SK-N-SH (cell line): Measurements from ENCODE around the gene PPM1L. TPM values are rescaled to one million over a fixed set of nuclear protein-coding genes. Genes with fewer than 3 reads are reported as not detected.

Experiments
- CTCF ChIA-PET: fragments of 300-600, 350-600 bp; formaldehyde crosslinking; extraction: SDS; loops from one replicate; lab custom pipeline; 2021; lab: Yijun Ruan, JAX
- POLR2A ChIA-PET: fragments of 350-600 bp; sonication (Branson Sonifier 250); formaldehyde crosslinking; extraction: SDS; loops from one replicate; lab custom pipeline; 2020; ENCODE audit warnings: antibody characterized with exemption, inconsistent platforms; lab: Yijun Ruan, JAX
- DNase-seq: peaks from one replicate; pipeline ENCODE4 v3.0.0; 2012
- H2AFZ ChIP-seq: fragments of 200-600 bp; sonication (generic); 2 replicates; pipeline ENCODE4 v1.8.1; 2016; ENCODE audit warnings: antibody characterized with exemption, mild to moderate bottlenecking, low read depth
- H3F3A ChIP-seq: fragments of 200-600 bp; sonication (generic); replicated peaks from 2 replicates; pipeline ENCODE3; 2016; ENCODE audit warnings: antibody characterized with exemption, mild to moderate bottlenecking; ENCODE audit not compliant: insufficient read depth
- H3K27ac ChIP-seq, 2 experiments: fragments of 200-500 bp in 1 of 2; fragments of 200-600 bp in 1 of 2; sonication (Bioruptor generic) in 1 of 2; sonication (generic), shearing (Covaris generic) in 1 of 2; 2 replicates each; pipeline versions ENCODE4 v1.5.1 to v1.6.1; 2014 to 2016; ENCODE audit warnings: low read depth in 2 of 2, inconsistent platforms in 1 of 2, low read length in 1 of 2, mild to moderate bottlenecking in 1 of 2, mixed read lengths in 1 of 2
- H3K27me3 ChIP-seq: fragments of 200-600 bp; sonication (generic), shearing (Covaris generic); 2 replicates; pipeline ENCODE4 v1.6.1; 2016; ENCODE audit warnings: mixed run types; ENCODE audit not compliant: insufficient read depth
- H3K36me3 ChIP-seq, 2 experiments: fragments of 200-500 bp in 1 of 2; fragments of 200-600 bp in 1 of 2; sonication (Bioruptor generic) in 1 of 2; sonication (generic) in 1 of 2; replicated peaks in 1 of 2; 2 replicates each; pipeline versions ENCODE3 to v1.5.1; 2014 to 2016; ENCODE audit warnings: low read length in 1 of 2, mild to moderate bottlenecking in 1 of 2; ENCODE audit not compliant: insufficient read depth in 2 of 2, control insufficient read depth in 1 of 2
- H3K4me1 ChIP-seq, 2 experiments: fragments of 200-500 bp in 1 of 2; fragments of 200-600 bp in 1 of 2; sonication (Bioruptor generic) in 1 of 2; sonication (generic), shearing (Covaris generic) in 1 of 2; 2 replicates each; pipeline versions ENCODE4 v1.5.1 to v1.6.1; 2014 to 2016; ENCODE audit warnings: low read depth in 1 of 2, low read length in 1 of 2, mixed run types in 1 of 2; ENCODE audit not compliant: insufficient read depth in 2 of 2, control insufficient read depth in 1 of 2
- H3K4me2 ChIP-seq: fragments of 200-600 bp; sonication (generic), shearing (Covaris generic); 2 replicates; pipeline ENCODE4 v1.6.1; 2017; ENCODE audit warnings: mixed run types
- H3K4me3 ChIP-seq, 2 experiments: fragments of 200-500 bp in 1 of 2; fragments of 200-600 bp in 1 of 2; sonication (Bioruptor generic) in 1 of 2; sonication (generic), shearing (Covaris generic) in 1 of 2; 2 replicates each; pipeline versions ENCODE4 v1.5.1 to v1.8.1; 2014 to 2016; ENCODE audit warnings: low read depth in 2 of 2, inconsistent platforms in 1 of 2, low read length in 1 of 2, mild to moderate bottlenecking in 1 of 2, mixed read lengths in 1 of 2, moderate library complexity in 1 of 2
- H3K79me2 ChIP-seq: fragments of 200-600 bp; sonication (generic); 2 replicates; pipeline ENCODE4 v1.8.1; 2017; ENCODE audit warnings: mild to moderate bottlenecking; ENCODE audit not compliant: insufficient read depth
- H3K9ac ChIP-seq: fragments of 200-600 bp; sonication (generic); 2 replicates; pipeline ENCODE4 v1.6.1; 2017; ENCODE audit warnings: mixed run types
- H3K9me2 ChIP-seq: fragments of 200-600 bp; sonication (generic); 2 replicates; pipeline ENCODE4 v1.6.1; 2017; ENCODE audit warnings: mixed run types
- H3K9me3 ChIP-seq: fragments of 200-600 bp; sonication (generic); 2 replicates; pipeline ENCODE4 v1.6.1; 2017; ENCODE audit warnings: mixed run types, mild to moderate bottlenecking, moderate library complexity
- H4K20me1 ChIP-seq: fragments of 200-600 bp; sonication (generic); 2 replicates; pipeline ENCODE4 v1.6.1; 2017; ENCODE audit warnings: mild to moderate bottlenecking, mixed run types; ENCODE audit not compliant: insufficient read depth
- CTCF ChIP-seq: fragments of 200-600 bp; sonication (generic); IDR thresholded peaks from 2 replicates; pipeline ENCODE4 v1.6.1; 2017; ENCODE audit warnings: antibody characterized with exemption, mild to moderate bottlenecking, moderate library complexity
- ELF1 ChIP-seq: IDR thresholded peaks from 2 replicates; pipeline ENCODE4 v1.4.0; 2012
- EZH2phosphoT487 ChIP-seq: fragments of 200-600 bp; sonication (generic); IDR thresholded peaks from 2 replicates; pipeline ENCODE4 v1.6.1; 2017; ENCODE audit warnings: low read depth, mixed run types, mild to moderate bottlenecking, antibody characterized with exemption, moderate library complexity, borderline replicate concordance
- FOSL2 ChIP-seq: IDR thresholded peaks from 2 replicates; pipeline ENCODE4 v1.4.0; 2012; ENCODE audit warnings: low read depth, mild to moderate bottlenecking, moderate library complexity, borderline replicate concordance
- JUND ChIP-seq: IDR thresholded peaks from 2 replicates; pipeline ENCODE4 v1.4.0; 2012
- MXI1 ChIP-seq: IDR thresholded peaks from 2 replicates; pipeline ENCODE4 v1.6.1; 2012; ENCODE audit warnings: mild to moderate bottlenecking, low read depth, low read length, improper control_type of control experiment
- NFIC ChIP-seq: IDR thresholded peaks from 2 replicates; pipeline ENCODE4 v1.4.0; 2012; ENCODE audit warnings: borderline replicate concordance
- NRF1 ChIP-seq: IDR thresholded peaks from 2 replicates; pipeline ENCODE4 v1.6.1; 2012; ENCODE audit warnings: low read depth, mild to moderate bottlenecking, low read length
- POLR2AphosphoS5 ChIP-seq: IDR thresholded peaks from 2 replicates; pipeline ENCODE4 v1.6.1; 2012; ENCODE audit warnings: low read depth, low read length
- RAD21 ChIP-seq: IDR thresholded peaks from 2 replicates; pipeline ENCODE4 v1.6.1; 2012; ENCODE audit warnings: mild to moderate bottlenecking, low read length
- RFX5 ChIP-seq: IDR thresholded peaks from 2 replicates; pipeline ENCODE4 v1.6.1; 2012; ENCODE audit warnings: mild to moderate bottlenecking, improper control_type of control experiment, low read length
- RXRA ChIP-seq: IDR thresholded peaks from 2 replicates; pipeline ENCODE4 v1.4.0; 2012; ENCODE audit warnings: low read depth, mild to moderate bottlenecking, borderline replicate concordance
- TCF12 ChIP-seq: IDR thresholded peaks from 2 replicates; pipeline ENCODE4 v1.4.0; 2012
- TEAD4 ChIP-seq: IDR thresholded peaks from 2 replicates; pipeline ENCODE4 v1.4.0; 2012; ENCODE audit warnings: mild to moderate bottlenecking, borderline replicate concordance; ENCODE audit not compliant: insufficient read depth
- USF1 ChIP-seq: IDR thresholded peaks from 2 replicates; pipeline ENCODE4 v1.4.0; 2012; ENCODE audit warnings: low read depth, borderline replicate concordance
- YY1 ChIP-seq: IDR thresholded peaks from 2 replicates; pipeline ENCODE4 v1.4.0; 2012; ENCODE audit warnings: low read depth, mild to moderate bottlenecking
- WGBS: methylation state at CpG from one replicate; pipeline ENCODE4 v1.1.6; 2017; ENCODE audit warnings: low lambda C conversion rate; 5-methylcytosine and 5-hydroxymethylcytosine counted together
- polyA plus RNA-seq, 3 experiments: library from polyadenylated mRNA; depleted of rRNA; stranded (reverse); fragments of >200 nt; gene quantifications; 2 replicates each; pipeline ENCODE4 v1.2.3, GENCODE V29; 2012
- TF ChIP-seq, protein P1 (sequence below): IDR thresholded peaks from 2 replicates; pipeline ENCODE4 v1.4.0; 2012; ENCODE audit warnings: low read depth, borderline replicate concordance
- TF ChIP-seq, protein P2 (sequence below): IDR thresholded peaks from 2 replicates; pipeline ENCODE4 v1.4.0; 2012; ENCODE audit warnings: low read depth
- TF ChIP-seq, protein P3 (sequence below): fragments of 150-350 bp; IDR thresholded peaks from 2 replicates; pipeline ENCODE4 v1.6.1; 2016; ENCODE audit warnings: mild to moderate bottlenecking, low read depth, low read length

PPM1L gene
- polyA plus RNA-seq, 1 of the 3 experiments (the other 2 are of a cell fraction), result 0.16 TPM

GRCh38 chr3:160876643-160877042 lies 120.6 kb downstream of the PPM1L start:
- Histone ChIP-seq H2AFZ (no peak overlapping the region), H4K20me1 (no peaks in the 10 kb centered on the region), H3F3A (no peaks in the 10 kb centered on the region), H3K36me3 (no peaks in the 10 kb centered on the region), H3K9me3 (no peaks in the 10 kb centered on the region), H3K4me2 (no peak overlapping the region), H3K79me2 (no peaks in the 10 kb centered on the region), H3K27me3 (no peaks in the 10 kb centered on the region), H3K9me2 (no peaks in the 10 kb centered on the region), H3K4me1 (no peaks in the 10 kb centered on the region)
- 0% methylated on average over 2 of the region's 2 CpGs for WGBS
- POLR2A ChIA-PET, result no interaction called here
- TF ChIP-seq RXRA (no peak), TEAD4 (no peak), EZH2phosphoT487 (no peak), CTCF (no peak), FOSL2 (no peak)
- TF ChIP-seq, protein P1, sequence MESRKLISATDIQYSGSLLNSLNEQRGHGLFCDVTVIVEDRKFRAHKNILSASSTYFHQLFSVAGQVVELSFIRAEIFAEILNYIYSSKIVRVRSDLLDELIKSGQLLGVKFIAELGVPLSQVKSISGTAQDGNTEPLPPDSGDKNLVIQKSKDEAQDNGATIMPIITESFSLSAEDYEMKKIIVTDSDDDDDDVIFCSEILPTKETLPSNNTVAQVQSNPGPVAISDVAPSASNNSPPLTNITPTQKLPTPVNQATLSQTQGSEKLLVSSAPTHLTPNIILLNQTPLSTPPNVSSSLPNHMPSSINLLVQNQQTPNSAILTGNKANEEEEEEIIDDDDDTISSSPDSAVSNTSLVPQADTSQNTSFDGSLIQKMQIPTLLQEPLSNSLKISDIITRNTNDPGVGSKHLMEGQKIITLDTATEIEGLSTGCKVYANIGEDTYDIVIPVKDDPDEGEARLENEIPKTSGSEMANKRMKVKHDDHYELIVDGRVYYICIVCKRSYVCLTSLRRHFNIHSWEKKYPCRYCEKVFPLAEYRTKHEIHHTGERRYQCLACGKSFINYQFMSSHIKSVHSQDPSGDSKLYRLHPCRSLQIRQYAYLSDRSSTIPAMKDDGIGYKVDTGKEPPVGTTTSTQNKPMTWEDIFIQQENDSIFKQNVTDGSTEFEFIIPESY, result no peak
- TF ChIP-seq, protein P2, sequence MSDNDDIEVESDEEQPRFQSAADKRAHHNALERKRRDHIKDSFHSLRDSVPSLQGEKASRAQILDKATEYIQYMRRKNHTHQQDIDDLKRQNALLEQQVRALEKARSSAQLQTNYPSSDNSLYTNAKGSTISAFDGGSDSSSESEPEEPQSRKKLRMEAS, result no peak
- TF ChIP-seq, protein P3, sequence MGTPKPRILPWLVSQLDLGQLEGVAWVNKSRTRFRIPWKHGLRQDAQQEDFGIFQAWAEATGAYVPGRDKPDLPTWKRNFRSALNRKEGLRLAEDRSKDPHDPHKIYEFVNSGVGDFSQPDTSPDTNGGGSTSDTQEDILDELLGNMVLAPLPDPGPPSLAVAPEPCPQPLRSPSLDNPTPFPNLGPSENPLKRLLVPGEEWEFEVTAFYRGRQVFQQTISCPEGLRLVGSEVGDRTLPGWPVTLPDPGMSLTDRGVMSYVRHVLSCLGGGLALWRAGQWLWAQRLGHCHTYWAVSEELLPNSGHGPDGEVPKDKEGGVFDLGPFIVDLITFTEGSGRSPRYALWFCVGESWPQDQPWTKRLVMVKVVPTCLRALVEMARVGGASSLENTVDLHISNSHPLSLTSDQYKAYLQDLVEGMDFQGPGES, result no peak
- TF ChIP-seq, all 33 proteins: peak for 0
- H3K4me3 ChIP-seq, result no peak overlapping the region
- H3K9ac ChIP-seq, result no peak overlapping the region
- CTCF ChIA-PET, result no interaction called here
- H3K27ac ChIP-seq, result no peak overlapping the region
- no peak for DNase-seq

DNA sequence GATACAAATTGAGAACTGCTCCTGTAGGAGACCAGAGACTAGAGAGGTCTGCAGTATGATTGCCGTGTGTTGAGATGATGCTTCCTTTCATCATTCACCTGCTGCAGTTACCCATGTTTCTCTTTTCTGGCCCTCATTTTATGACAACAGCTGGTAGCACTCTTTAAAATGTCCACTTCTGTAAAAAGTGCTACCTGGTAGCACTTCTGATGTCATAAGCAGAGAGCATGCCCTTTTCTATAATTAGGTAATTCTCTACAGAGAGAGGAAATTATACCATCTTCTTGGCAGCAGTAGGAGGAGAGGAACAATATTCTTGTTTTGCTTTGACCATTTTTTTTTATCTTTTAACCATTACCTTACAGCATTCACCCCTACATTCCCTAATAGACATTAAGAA lies 123.8 kb downstream of the PPM1L start:
- Histone ChIP-seq H3K4me1 (no peaks in the 10 kb centered on the region), H3F3A (no peaks in the 10 kb centered on the region), H3K79me2 (no peaks in the 10 kb centered on the region), H3K9me2 (no peaks in the 10 kb centered on the region), H2AFZ (no peak overlapping the region), H3K27me3 (no peaks in the 10 kb centered on the region), H3K36me3 (no peaks in the 10 kb centered on the region)
- 58% methylated on average over 1 of the region's 1 CpG for WGBS
- POLR2A ChIA-PET, result no interaction called here
- CTCF ChIA-PET, result interaction anchor here (1.0 to 1.6 kb wide), 2 partner anchors 13 to 37 kb away, joined by 3 to 6 read pairs; no protein-coding TSS in a partner anchor
- no peak for DNase-seq
- TF ChIP-seq TCF12 (no peak), MXI1 (no peak), ELF1 (no peak), NFIC (no peak), RAD21 (no peak), USF1 (no peak), NRF1 (no peak), POLR2AphosphoS5 (no peak), EZH2phosphoT487 (no peak), JUND (no peak), YY1 (no peak), RFX5 (no peak)
- TF ChIP-seq, protein P3, result no peak
- TF ChIP-seq, all 33 proteins: peak for 0
- no peak overlapping the region for H3K27ac ChIP-seq
- H3K9me3 ChIP-seq, result no peaks in the 10 kb centered on the region
- H4K20me1 ChIP-seq, result no peaks in the 10 kb centered on the region
- no peak overlapping the region for H3K4me2 ChIP-seq
- H3K4me3 ChIP-seq, result no peak overlapping the region
- no peak overlapping the region for H3K9ac ChIP-seq
